ENCODE measurements around the gene PRKCG. TPM values are rescaled to one million over a fixed set of nuclear protein-coding genes. Genes with fewer than 3 reads are reported as not detected.
"Not testable (repeated sequence)": the region's sequence is repeated elsewhere in the genome, so short reads cannot be mapped to it uniquely, and the experiment has no call there.

Gene PRKCG
- 0.50 TPM in 1 of 2 replicates, not detected in the other for total RNA-seq

- intact Hi-C loops (cut with micrococcal nuclease): loop anchor here (1.0 to 2.0 kb wide), 2 partner anchors 29 to 39 kb away; no protein-coding TSS in a partner anchor
Measured at GRCh38 chr19:53881482-53882390, at the start of gene PRKCG. PRKCG (plus strand) TSS chr19:53882197; CDS start chr19:53882495, 298 bp downstream.

GRCh38 chr19:53832861-53833260 is 49.1 kb upstream of the PRKCG start:
- intact Hi-C loops (cut with micrococcal nuclease): not testable (repeated sequence)

DNA sequence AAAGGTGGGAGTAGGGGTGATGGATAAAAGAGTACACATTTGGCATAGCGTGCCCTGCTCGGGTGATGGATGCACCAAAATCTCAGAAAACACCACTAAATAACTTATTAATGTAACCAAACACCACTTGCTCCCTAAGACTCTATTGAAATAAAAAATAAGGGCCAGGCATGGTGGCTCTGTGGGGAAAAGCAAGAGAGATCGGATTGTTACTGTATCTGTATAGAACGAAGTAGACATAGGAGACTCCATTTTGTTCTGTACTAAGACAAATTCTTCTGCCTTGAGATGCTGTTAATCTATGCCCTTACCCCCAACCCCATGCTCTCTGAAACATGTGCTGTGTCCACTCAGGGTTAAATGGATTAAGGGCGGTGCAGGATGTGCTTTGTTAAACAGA is 43.6 kb upstream of the PRKCG start:
- intact Hi-C loops (cut with micrococcal nuclease): not testable (repeated sequence)

DNA sequence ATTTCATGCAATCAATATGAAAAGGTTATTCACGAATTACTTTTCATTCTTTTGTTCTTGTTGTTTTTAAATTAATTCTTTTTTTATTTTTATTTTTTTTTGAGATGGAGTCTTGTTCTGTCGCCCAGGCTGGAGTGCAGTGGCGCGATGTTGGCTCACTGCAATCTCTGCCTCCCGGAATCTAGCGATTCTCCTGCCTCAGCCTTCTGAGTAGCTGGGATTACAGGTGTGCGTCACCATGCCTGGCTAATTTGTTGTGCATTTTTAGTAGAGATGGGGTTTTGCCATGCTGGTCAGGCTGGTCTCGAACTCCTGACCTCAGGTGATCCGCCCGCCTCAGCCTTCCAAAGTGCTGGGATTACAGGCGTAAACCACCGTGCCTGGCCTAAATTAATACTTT is 41.8 kb upstream of the PRKCG start:
- intact Hi-C loops (cut with micrococcal nuclease): not testable (repeated sequence)

DNA sequence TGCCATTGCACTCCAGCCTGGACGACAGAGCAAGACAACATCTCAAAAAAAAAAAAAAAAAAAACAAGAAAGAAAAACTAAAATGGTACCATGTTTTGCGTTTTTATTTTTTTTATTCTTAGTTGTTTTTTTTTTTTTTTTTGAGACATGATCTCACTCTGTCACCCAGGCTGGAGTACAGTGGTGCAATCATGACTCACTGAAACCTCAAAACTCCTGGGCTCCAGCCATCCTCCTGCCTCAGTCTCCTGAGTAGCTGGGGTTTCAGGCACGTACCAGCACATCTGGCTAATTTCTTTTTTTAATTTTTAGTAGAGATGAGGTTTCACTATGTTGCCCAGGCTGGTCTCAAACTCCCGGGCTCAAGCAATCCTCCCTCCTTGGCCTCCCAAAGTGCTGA is 41.1 kb upstream of the PRKCG start:
- intact Hi-C loops (cut with micrococcal nuclease): not testable (repeated sequence)

GRCh38 chr19:53844849-53845246 is 37.1 kb upstream of the PRKCG start:
- intact Hi-C loops (cut with micrococcal nuclease): no loop called here

GRCh38 chr19:53847555-53847954 is 34.4 kb upstream of the PRKCG start:
- intact Hi-C loops (cut with micrococcal nuclease): no loop called here

DNA sequence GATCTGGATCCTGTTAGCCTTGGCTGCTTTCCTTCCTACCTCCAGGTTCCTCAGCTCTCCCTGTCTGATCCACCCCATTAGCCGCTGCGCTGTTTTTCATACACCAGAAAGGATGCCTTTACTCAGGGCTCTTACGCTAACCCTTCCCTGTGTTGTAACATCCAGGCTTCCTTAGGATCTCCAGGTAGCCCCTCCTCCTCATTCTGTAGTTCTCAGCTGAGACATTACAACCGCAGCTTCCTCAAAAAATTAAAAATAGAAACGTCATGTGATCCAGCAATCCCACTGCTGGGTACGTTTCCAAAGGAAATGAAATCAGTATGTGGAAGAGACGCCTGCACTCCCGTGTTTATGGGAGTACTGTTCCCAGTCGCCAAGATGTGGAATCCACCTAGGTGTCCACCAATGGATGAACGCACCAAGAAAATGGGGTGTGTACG is 32.7 kb upstream of the PRKCG start:
- intact Hi-C loops (cut with micrococcal nuclease): no loop called here

DNA sequence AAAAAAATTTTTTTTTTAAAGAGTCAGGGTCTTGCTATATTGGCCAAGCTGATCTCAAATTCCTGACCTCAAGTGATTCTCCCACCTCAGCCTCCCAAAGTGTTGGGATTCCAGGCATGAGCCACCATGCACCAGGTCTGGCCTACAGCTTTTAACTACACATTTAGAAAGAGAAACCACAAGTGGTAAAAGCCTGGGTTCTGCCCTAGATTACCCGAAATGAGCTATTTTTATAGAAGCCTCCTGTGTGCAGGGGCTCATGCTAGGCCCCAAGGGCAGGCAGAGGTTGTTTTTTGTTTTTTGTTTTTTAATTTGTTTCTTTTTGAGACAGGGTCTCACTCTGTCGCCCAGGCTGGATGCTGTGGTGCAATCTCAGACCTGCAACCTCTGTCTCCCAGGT is 28.3 kb upstream of the PRKCG start:
- intact Hi-C loops (cut with micrococcal nuclease): loop anchor here (1.0 to 2.0 kb wide), 2 partner anchors 14 to 27 kb away; partner anchors contain the start of gene MYADM

DNA sequence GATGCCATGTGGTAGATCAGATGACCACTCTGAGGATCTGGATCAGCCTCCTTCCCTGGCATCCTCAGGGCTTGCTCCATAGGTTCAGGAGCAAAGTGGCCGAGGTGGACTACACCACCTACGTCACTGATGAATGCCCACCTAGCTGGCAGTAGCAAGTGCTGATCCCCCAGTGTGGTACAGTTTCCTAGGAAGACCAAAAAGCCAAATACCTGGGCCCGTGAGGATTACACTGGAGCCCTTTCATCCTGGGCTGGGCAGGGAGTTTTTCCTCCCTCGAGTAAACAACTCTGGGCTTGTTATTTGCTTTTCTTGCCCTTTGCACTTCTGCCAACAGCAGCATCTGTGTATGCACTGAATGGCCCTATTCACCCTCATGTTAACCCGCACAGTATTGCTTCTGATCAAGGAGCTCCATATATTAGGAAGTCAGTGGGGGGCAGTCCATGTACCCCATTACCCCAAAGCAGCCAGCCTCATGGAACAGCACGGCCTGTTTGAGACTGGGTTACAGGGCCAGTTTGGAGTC is 17.6 kb upstream of the PRKCG start:
- intact Hi-C loops (cut with micrococcal nuclease): no loop called here

- intact Hi-C loops (cut with micrococcal nuclease): loop anchor here (5.0 kb wide), 4 partner anchors 343 to 1787 kb away; partner anchors contain the start of genes LENG9 and ZNF160
Measured at GRCh38 chr19:53865523-53865917, 16.5 kb upstream of the PRKCG start.

DNA sequence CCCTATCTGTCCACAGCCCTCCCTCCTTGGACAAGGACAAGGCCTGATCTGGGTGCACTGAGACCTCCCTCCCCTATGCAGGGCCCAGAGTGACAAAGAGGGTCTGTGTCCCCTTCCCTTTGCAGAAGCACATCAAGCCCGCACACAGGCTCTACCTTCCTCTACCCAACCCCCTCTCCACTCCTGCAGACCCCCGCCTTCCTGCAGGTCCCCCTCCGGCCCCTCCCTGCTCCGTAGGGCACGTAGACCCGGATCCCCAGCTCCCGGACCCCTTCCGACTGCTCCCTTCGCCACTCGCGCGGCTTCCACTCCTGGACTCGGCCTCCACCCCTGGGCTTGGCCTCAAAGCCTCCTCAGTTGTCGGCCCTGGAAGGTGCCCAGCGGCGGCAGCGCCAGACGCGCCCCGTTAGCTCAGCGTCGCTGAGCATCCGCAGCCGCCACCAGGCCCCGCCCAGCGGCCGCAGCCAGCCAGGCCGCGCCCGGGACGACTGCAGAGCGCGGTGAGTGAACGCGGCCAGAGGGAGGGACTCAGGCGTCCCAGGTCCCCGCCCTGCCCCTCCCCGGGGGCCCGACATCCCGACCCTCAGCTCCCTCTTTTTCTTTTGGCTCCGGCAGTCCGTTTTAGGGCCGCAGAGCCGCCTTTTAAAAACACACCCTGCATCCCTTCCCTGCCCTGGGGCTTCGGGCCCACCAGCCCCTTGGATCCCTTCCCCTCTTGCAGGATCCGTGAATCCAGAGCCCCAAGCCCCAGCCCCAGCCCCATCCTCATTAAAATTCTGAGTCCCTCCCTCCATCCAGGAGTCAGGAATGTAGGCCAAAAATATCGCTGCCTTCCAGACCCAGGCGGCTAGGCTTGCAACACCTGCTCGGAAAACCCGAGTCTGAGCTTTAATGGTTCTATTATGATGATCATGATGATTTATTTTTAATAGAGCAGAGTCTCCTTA is 15.8 kb upstream of the PRKCG start:
- intact Hi-C loops (cut with micrococcal nuclease): loop anchor here (5.0 kb wide), 4 partner anchors 344 to 1786 kb away; partner anchors contain the start of genes LENG9 and ZNF160

GRCh38 chr19:53866865-53867224 is 15.2 kb upstream of the PRKCG start:
- intact Hi-C loops (cut with micrococcal nuclease): loop anchor here (1.0 to 5.0 kb wide), 7 partner anchors 14 to 1785 kb away; partner anchors contain the start of genes LENG9, MBOAT7 and ZNF160

DNA sequence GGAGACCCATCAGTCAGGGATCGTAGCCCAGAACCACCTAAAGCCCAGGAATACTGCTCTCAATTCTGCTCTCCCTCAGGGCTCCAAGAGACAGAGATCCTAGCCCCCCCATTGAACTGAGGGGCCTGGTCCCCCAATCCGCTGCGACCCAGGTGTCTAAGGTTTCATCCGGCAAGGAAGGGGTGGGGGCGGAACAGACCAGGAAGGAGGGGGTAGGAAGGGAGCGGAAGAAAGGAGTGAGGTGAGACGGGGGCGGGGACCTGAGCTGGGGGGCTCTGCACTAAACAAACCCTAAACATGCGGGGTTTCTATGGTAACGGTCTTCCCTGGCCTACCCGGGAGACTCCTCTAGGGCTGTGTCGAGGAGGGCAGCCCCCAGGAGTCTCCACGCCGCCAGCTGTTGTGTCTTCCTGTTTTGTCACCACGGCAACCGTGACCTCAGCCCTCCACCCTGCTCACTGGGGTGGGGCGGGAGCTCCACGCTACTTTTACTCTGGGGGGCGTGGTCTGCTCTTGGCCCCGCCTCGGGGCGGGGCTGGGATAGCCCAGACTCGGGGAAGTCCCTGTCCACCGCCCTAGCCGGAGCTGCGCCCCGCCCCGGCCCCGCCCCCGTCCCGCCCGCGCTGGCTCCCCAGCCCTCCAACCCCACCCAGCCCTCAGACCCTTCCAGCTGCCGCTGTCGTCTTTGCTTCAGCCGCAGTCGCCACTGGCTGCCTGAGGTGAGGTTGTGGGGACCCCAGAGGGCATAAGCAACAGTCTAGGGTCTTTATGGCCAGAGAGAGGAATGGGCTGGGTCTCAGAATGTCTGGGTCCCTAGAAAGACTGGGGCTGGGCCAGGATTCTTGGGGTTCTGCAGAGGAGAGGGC is 14.5 kb upstream of the PRKCG start, which contains the start of gene MYADM:
Gene MYADM (plus strand): TSS at position 659 of the 866 bp plus-strand sequence. CDS start 5,647 bp downstream, outside the sequence.
- intact Hi-C loops (cut with micrococcal nuclease): loop anchor here (1.0 to 5.0 kb wide), 9 partner anchors 14 to 1785 kb away; partner anchors contain the start of genes CNOT3, LENG9, MBOAT7 and PRPF31

DNA sequence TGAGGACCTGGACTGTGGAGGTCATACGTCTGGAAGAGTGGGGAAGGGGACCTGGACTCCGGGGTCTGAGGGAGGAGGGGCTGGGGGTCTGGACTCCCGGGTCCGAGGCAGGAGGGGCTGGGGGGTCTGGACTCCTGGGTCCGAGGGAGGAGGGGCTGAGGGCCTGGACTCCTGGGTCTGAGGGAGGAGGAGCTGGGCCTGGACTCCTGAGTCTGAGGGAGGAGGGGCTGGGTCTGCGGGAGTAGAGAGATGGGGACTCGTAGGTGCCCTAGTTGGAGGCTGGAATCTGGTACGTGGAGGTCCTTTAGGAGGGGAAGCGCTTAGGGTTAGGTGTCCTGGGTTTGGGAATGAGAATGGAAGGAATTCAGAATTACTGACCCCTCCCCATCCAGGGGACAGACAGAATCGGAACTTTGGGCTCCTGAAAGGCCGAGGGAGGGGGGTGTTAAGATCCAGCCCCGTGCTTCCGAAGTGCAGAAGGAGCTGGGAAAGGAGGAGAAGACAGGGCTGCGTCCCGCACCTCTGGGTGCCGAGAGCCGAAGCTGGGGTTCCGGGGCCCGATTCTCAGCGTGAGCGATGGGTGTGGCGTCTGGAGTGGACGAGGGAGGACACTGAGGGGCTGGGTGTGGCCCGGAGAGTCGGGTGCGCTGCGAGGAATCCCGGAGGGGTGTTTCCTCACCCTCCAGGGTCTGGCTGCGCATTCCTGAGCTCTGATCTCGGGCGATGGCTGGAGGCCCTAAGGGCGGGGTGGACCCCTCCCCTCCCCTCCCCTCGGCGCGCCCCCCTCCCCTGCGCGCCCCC is 13.7 kb upstream of the PRKCG start:
- intact Hi-C loops (cut with micrococcal nuclease): loop anchor here (2.0 to 5.0 kb wide), 6 partner anchors 247 to 1784 kb away; partner anchors contain the start of genes CNOT3, LENG9, PRPF31 and TFPT

DNA sequence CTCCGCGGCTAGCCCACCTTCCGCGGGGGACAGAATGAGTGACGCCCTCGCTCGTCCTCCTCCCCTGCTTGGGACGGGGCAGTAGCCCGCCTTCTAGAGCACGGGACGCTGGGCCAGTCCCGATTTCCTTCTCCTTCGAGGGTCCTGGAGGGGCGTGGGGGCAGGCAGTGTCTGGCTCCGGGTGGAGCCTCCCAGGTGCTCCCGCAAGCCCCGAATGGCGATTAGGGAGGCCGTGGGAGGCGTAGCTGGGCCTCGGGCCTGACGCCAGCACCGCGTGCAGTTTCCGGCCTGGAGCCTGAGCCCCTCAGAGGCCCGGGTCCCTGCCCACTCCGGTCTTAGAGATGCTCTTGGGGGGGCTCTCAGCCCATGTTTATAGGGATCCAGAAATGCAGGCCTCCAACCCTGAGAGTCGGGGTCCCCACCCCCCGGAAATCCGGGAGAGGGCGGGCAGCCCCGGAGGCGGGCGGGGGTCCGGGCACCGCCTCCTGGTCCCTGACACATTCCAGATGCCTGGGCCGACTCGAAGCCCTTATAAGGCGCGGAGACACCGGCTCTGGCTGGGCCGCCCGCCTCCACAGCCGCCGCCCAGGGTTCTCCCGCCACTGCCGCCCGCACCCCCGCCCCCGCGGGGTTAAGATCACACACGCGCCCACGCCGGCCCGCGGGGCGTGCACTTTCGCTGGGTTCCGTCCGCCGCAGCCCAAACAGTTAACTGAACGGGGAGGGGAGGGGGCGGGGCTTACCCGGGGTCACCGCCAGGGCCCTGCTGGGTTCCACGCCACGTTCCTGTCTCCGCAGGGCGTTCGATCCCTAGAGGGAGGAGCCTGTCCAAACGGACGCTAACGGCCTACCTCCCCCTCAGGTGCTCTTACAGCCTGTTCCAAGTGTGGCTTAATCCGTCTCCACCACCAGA is 12.8 kb upstream of the PRKCG start:
- intact Hi-C loops (cut with micrococcal nuclease): loop anchor here (1.0 to 5.0 kb wide), 8 partner anchors 10 to 1783 kb away; partner anchors contain the start of genes CNOT3, LENG9, PRPF31 and TFPT

DNA sequence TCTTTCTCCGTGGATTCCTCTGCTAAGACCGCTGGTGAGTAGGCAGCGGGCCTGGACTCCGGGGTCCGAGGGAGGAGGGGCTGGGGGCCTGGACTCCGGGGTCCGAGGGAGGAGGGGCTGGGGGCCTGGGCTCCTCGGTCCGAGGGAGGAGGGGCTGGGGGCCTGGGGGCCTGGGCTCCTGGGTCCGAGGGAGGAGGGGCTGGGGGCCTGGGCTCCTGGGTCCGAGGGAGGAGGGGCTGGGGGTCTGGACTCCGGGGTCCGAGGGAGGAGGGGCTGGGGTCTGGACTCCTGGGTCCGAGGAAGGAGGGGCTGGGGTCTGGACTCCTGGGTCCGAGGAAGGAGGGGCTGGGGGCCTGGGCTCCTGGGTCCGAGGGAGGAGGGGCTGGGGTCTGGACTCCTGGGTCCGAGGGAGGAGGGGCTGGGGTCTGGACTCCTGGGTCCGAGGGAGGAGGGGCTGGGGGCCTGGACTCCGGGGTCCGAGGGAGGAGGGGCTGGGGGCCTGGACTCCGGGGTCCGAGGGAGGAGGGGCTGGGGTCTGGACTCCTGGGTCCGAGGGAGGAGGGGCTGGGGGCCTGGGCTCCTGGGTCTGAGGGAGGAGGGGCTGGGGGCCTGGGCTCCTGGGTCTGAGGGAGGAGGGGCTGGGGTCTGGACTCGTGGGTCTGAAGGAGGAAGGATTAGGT is 12.1 kb upstream of the PRKCG start:
- intact Hi-C loops (cut with micrococcal nuclease): loop anchor here (1.0 to 5.0 kb wide), 8 partner anchors 9 to 1782 kb away; partner anchors contain the start of genes CNOT3, LENG9, PRPF31 and TFPT

Measured in T-helper 2 cell treated with Interferon-gamma antibody and Interleukin-4, amounts not matched to agents 100 ng/mL and 5 ng/mL, for 36 hours (primary cell).